ENCODE measurements around the gene CEP44.

Gene CEP44

DNA sequence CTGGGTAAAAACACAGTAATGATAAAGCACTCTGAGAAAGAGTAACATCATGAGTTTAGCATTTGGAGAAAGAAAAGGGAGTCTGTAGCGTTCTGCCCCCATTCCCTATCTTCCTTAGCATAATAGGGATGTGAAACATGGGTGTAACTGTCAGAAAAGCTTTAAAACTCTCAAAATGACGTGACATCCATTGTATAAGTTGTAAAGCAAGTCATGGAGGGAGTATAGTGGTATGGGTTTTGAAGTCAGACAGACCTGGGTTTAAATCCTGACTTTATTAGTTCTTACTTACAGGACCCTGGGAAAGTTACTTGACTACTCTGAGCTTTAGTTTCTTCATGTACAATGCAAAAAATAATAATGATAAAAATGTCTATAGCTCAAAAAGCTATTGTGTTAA is 17.3 kb upstream of the CEP44 start:
- Histone ChIP-seq H3K27me3 (no peaks in the 10 kb centered on the region), H4K20me1 (peaks cover 0 to 69% (median 0%) of the 10 kb centered on the region in 11 experiments; a peak in 5 of 22 replicates), H3K9me3 (replicated peaks in 1 of 11) (no peaks in the 10 kb centered on the region), H3K27ac (no peak overlapping the region), H3K36me3 (peaks cover 0 to 24% (median 6%) of the 10 kb centered on the region in 11 experiments; a peak in 7 of 22 replicates), H3K4me2 (no peak overlapping the region), H3K4me3 (no peak overlapping the region), H3K4me1 (peaks cover 0 to 6% (median 0%) of the 10 kb centered on the region in 10 experiments; a peak in 1 of 20 replicates), H3K9ac (no peak overlapping the region)
- no peak for TF ChIP-seq Cebpa-rat (IDR thresholded peaks at IDR 0.05)

DNA sequence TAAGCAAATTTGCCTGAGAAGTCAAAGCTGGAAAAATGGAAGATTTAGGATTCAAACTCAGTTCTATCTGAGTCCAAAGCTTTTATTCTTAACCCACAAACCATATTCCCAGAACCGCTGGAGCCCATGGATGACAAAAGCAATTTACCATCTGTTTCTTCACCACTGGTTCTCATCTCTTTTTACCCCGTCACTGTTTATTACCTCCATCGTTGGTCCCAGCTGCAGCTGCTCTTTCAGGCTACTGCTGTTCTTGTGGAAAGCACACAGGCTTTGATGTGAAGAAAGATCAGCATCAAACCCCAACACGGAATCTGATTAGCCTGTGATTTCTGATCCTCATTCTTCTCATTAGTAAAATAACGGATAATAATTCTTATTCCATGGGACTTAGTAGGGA is 9.8 kb upstream of the CEP44 start:
- TF ChIP-seq Cebpa-rat (IDR thresholded peaks at IDR 0.05), result no peak
- Histone ChIP-seq H3K4me3 (no peak overlapping the region), H3K27me3 (no peaks in the 10 kb centered on the region), H3K27ac (no peak overlapping the region), H3K4me2 (no peak overlapping the region), H3K4me1 (peaks cover 0 to 5% (median 0%) of the 10 kb centered on the region in 10 experiments; a peak in 1 of 20 replicates), H4K20me1 (peaks cover 0 to 63% (median 0%) of the 10 kb centered on the region in 11 experiments; a peak in 7 of 22 replicates), H3K9me3 (replicated peaks in 1 of 11) (no peaks in the 10 kb centered on the region), H3K9ac (no peak overlapping the region), H3K36me3 (peaks cover 0 to 5% (median 0%) of the 10 kb centered on the region in 11 experiments; a peak in 1 of 22 replicates)

DNA sequence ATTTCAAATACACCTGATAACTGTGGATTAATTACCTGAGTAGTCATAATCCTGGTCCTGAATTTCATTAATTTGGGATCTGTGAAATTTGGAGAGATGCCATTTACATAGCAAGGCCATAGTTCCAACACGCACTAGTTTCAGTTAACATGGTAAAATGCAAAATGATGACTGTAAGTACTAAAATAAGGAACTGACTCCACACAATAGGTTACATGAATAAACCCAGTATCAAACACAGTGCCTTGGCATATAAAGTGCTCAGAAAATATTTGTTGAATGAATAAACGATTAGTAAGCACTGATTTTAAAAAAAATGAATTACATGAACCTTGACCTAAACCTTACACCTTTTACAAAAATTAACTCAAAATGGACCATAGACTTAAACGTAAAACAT is 9.3 kb upstream of the CEP44 start:
- H3K9me3 ChIP-seq (replicated peaks in 1 of 11), result peaks cover under 1 to 4% (median 3%) of the 10 kb centered on the region in 11 experiments; a peak in 12 of 22 replicates
- no peak overlapping the region for H3K4me3 ChIP-seq
- no peaks in the 10 kb centered on the region for H3K27me3 ChIP-seq
- no peak overlapping the region for H3K9ac ChIP-seq
- peaks cover 0 to 5% (median 0%) of the 10 kb centered on the region in 10 experiments; a peak in 1 of 20 replicates for H3K4me1 ChIP-seq
- H3K36me3 ChIP-seq, result peaks cover 0 to 4% (median 1%) of the 10 kb centered on the region in 11 experiments; a peak in 6 of 22 replicates
- no peak overlapping the region for H3K27ac ChIP-seq
- TF ChIP-seq Cebpa-rat (IDR thresholded peaks at IDR 0.05), result no peak
- H3K4me2 ChIP-seq, result no peak overlapping the region
- H4K20me1 ChIP-seq, result peaks cover 0 to 61% (median 0%) of the 10 kb centered on the region in 11 experiments; a peak in 7 of 22 replicates

DNA sequence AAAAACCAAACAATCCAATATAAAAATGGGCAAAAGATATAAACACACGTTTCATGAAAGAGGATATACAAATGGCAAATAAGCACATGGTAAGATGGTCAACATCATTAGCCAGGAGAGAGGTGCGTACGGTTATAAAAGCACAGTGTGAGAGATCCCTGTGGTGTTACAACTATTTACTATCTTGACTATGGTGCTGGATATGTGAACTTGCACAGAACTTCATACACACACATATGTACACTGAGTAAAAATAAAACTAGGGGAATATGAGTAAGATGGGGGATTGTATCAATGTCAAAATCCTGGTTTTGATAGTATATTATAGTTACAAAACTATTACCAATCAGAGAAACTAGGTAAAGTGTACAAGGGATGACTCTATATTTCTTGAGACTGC is 8.6 kb upstream of the CEP44 start:
- Histone ChIP-seq H3K36me3 (peaks cover 0 to 7% (median 5%) of the 10 kb centered on the region in 11 experiments; a peak in 7 of 22 replicates), H3K27me3 (no peaks in the 10 kb centered on the region), H3K4me1 (peaks cover 0 to 5% (median 0%) of the 10 kb centered on the region in 10 experiments; a peak in 1 of 20 replicates), H4K20me1 (peaks cover 0 to 55% (median 0%) of the 10 kb centered on the region in 11 experiments; a peak in 6 of 22 replicates), H3K9me3 (replicated peaks in 1 of 11) (peaks cover 3 to 9% (median 6%) of the 10 kb centered on the region in 11 experiments; a peak in 12 of 22 replicates), H3K4me3 (no peak overlapping the region), H3K4me2 (no peak overlapping the region), H3K9ac (no peak overlapping the region), H3K27ac (no peak overlapping the region)
- TF ChIP-seq Cebpa-rat (IDR thresholded peaks at IDR 0.05), result no peak

DNA sequence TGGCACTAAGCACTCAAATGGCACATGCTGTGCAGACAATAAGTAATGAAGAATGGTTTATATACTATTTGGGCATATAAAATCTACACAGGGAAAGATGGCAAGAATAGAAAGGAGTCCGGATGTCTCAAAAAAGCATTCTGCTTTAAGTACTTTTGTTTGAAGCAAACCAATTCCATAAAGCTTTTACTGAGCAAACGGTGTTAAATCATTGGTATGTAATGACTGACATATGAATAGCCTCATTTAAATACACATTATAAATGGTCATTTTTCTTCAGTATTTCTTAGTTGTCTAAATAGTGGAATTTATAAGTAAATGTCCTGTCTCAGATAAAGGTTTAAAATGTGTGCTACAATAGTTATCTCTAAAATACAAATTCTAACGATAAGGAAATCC is 6.3 kb upstream of the CEP44 start:
- H3K36me3 ChIP-seq, result peaks cover 0 to 12% (median 7%) of the 10 kb centered on the region in 11 experiments; a peak in 7 of 22 replicates
- no peak overlapping the region for H3K4me3 ChIP-seq
- peaks cover 3 to 11% (median 6%) of the 10 kb centered on the region in 11 experiments; a peak in 12 of 22 replicates for H3K9me3 ChIP-seq (replicated peaks in 1 of 11)
- no peaks in the 10 kb centered on the region for H3K27me3 ChIP-seq
- no peak overlapping the region for H3K9ac ChIP-seq
- peaks cover 3 to 23% (median 10%) of the 10 kb centered on the region in 10 experiments; a peak in 15 of 20 replicates for H3K4me1 ChIP-seq
- TF ChIP-seq Cebpa-rat (IDR thresholded peaks at IDR 0.05), result no peak
- peaks cover 0 to 44% (median 0%) of the 10 kb centered on the region in 11 experiments; a peak in 6 of 22 replicates for H4K20me1 ChIP-seq
- no peak overlapping the region for H3K4me2 ChIP-seq
- no peak overlapping the region for H3K27ac ChIP-seq

DNA sequence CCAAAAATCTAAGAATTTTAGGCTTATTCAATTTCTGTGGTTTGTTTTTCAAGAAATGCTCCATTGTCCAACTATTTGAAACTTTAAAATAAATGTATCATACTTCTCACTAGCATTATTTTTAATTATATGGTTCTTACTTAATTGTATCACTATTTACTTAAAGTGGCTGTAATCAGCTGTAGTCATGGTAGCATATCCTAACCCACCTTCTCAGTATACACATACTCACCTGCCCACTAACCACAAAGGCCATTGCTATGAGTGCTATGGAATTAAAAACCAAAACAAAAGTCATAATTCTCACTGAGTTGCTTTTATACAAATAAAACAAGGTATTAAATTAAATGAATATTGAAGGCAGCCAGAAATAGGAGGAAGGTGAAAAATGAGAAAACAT is 5.2 kb upstream of the CEP44 start:
- Histone ChIP-seq H3K9ac (no peak overlapping the region), H3K4me1 (peaks cover 3 to 23% (median 12%) of the 10 kb centered on the region in 10 experiments; a peak in 15 of 20 replicates), H3K36me3 (peaks cover 0 to 12% (median 7%) of the 10 kb centered on the region in 11 experiments; a peak in 7 of 22 replicates), H3K9me3 (replicated peaks in 1 of 11) (peaks cover 3 to 11% (median 6%) of the 10 kb centered on the region in 11 experiments; a peak in 12 of 22 replicates), H3K4me2 (no peak overlapping the region), H3K4me3 (no peak overlapping the region), H3K27me3 (no peaks in the 10 kb centered on the region), H4K20me1 (peaks cover 0 to 39% (median 0%) of the 10 kb centered on the region in 11 experiments; a peak in 4 of 22 replicates), H3K27ac (no peak overlapping the region)
- no peak for TF ChIP-seq Cebpa-rat (IDR thresholded peaks at IDR 0.05)

DNA sequence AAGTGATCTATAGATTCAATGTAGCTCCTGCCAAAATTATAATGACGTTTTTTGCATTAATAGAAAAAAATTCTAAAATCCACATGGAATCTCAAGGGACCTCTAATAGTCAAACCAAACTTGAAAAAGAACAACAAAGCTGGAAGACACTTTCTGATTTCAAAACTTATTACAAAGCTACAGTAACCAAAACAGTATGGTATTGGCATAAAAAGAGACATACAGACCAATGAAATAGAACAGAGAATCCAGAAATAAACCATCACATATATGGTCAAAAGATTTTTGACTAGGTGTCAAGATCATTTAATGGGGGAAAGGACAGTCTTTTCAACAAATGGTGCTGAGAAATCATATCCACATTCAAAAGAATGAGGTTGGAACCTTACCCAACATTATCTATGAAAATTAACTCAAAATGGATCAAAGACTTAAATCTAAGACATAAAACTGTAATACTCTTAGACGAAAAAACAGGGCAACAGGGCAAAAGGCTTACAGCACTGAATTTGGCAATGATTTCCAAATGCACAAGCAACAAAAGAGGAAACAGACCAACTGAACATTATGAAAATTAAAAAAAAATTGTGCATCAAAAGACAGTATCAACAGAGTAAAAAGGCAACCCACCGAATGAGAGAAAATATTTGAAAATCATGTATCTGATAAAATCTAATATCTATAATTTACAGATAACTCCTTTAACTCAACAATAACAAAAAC is 4.1 kb upstream of the CEP44 start:
- H3K27ac ChIP-seq, result no peak overlapping the region
- H3K4me1 ChIP-seq, result peaks cover 6 to 24% (median 14%) of the 10 kb centered on the region in 10 experiments; a peak in 18 of 20 replicates
- H3K27me3 ChIP-seq, result no peaks in the 10 kb centered on the region
- no peak overlapping the region for H3K4me3 ChIP-seq
- peaks cover 3 to 11% (median 6%) of the 10 kb centered on the region in 11 experiments; a peak in 12 of 22 replicates for H3K9me3 ChIP-seq (replicated peaks in 1 of 11)
- no peak overlapping the region for H3K4me2 ChIP-seq
- peaks cover 0 to 29% (median 0%) of the 10 kb centered on the region in 11 experiments; a peak in 4 of 22 replicates for H4K20me1 ChIP-seq
- no peak overlapping the region for H3K9ac ChIP-seq
- H3K36me3 ChIP-seq, result peaks cover 0 to 12% (median 7%) of the 10 kb centered on the region in 11 experiments; a peak in 7 of 22 replicates
- TF ChIP-seq Cebpa-rat (IDR thresholded peaks at IDR 0.05), result no peak

DNA sequence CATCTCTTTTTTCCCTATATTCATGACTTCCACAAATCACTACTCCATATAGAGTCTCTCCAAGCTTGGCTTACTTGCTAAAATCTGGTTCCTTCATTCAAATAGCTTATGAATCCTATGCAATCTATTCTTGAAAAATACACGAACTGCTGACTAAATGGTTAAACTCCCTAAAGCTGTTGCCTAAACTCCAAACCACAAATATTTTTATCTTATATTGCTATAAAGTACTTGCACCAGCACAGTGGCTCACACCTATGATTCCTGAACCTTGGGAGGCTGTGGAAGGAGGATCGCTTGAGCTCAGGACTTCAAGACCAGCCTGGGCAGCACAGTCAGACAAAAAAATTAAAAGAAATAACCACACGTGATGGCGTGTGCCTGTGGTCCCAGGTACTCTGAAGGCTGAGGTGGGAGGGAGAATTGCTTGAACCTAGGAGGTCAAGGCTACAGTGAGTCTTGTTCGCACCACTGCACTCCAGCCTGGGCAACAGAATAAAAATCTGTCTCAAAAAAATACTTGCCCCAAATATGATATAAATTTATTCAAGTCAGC is 2.5 kb upstream of the CEP44 start:
- Histone ChIP-seq H3K27me3 (no peaks in the 10 kb centered on the region), H4K20me1 (peaks cover 0 to 16% (median 0%) of the 10 kb centered on the region in 11 experiments; a peak in 4 of 22 replicates), H3K4me3 (no peak overlapping the region), H3K27ac (no peak overlapping the region; a peak in 1 of 22 replicates), H3K9ac (no peak overlapping the region), H3K36me3 (peaks cover 0 to 12% (median 7%) of the 10 kb centered on the region in 11 experiments; a peak in 7 of 22 replicates), H3K9me3 (replicated peaks in 1 of 11) (peaks cover 3 to 11% (median 6%) of the 10 kb centered on the region in 11 experiments; a peak in 12 of 22 replicates), H3K4me1 (peaks cover 10 to 39% (median 28%) of the 10 kb centered on the region in 10 experiments), H3K4me2 (peak overlapping the region in 4 of 11 experiments; percentile 15 to 79 (median 38); a peak in 5 of 22 replicates)
- no peak for TF ChIP-seq Cebpa-rat (IDR thresholded peaks at IDR 0.05)
